Endothelial cell of umbilical vein (primary cell): ENCODE results near the gene TUBB1. TPM values are rescaled to one million over a fixed set of nuclear protein-coding genes. Genes with fewer than 3 reads are reported as not detected.

ENCODE experiments used
- BruUV-seq: library from RNA; stranded (reverse); fragments of 400-500 nt; replicated peaks from 2 replicates; lab custom pipeline; 2021; lab: Mats Ljungman, UMichigan
- CTCF ChIA-PET: fragments of 300-600, 350-600 bp; sonication (Branson Sonifier 250); formaldehyde crosslinking; loops from one replicate; lab custom pipeline; 2021; ENCODE audit warnings: antibody characterized with exemption, inconsistent platforms; lab: Charles Lee
- POLR2A ChIA-PET: fragments of 300-600, 350-600 bp; sonication (Branson Sonifier 250); formaldehyde crosslinking; loops from one replicate; lab custom pipeline; 2021; ENCODE audit warnings: antibody characterized with exemption, inconsistent platforms; lab: Charles Lee
- DNase-seq: peaks from one replicate; pipeline ENCODE4 v3.0.0-alpha.2; 2011; ENCODE audit warnings: low read depth, low spot score
- FAIRE-seq: peaks from 2 replicates; lab custom pipeline; 2011; peaks lifted over from hg19 to GRCh38; lab: Jason Lieb, UNC
- H2AFZ ChIP-seq: 2 replicates; pipeline ENCODE4 v1.6.0; 2012; ENCODE audit warnings: low read depth, low read length, control low read depth, inconsistent platforms
- H3K27ac ChIP-seq: 2 replicates; pipeline ENCODE4 v1.5.1; 2011; ENCODE audit warnings: low read depth, mild to moderate bottlenecking, control low read depth, low read length, moderate library complexity; ENCODE audit not compliant: insufficient read depth
- H3K27me3 ChIP-seq, 2 experiments: 2 replicates each; pipeline versions ENCODE4 v1.6.0 to v1.6.1; 2011; ENCODE audit warnings: low read length in 2 of 2, mixed read lengths in 1 of 2; ENCODE audit not compliant: control insufficient read depth in 2 of 2, insufficient read depth in 2 of 2
- H3K36me3 ChIP-seq, 2 experiments: 2 replicates in 1 of 2; 3 replicates in 1 of 2; pipeline ENCODE4 v1.5.1; 2011; ENCODE audit warnings: low read length in 2 of 2, mild to moderate bottlenecking in 1 of 2, moderate library complexity in 1 of 2; ENCODE audit not compliant: control insufficient read depth in 2 of 2, insufficient read depth in 2 of 2; ENCODE audit errors: extremely low read depth in 1 of 2
- H3K4me1 ChIP-seq: 3 replicates; pipeline ENCODE4 v1.5.1; 2011; ENCODE audit warnings: mild to moderate bottlenecking, low read length; ENCODE audit not compliant: control insufficient read depth, insufficient read depth; ENCODE audit errors: extremely low read depth
- H3K4me2 ChIP-seq: 2 replicates; pipeline ENCODE4 v1.6.1; 2011; ENCODE audit warnings: low read length, control low read depth, mixed read lengths; ENCODE audit not compliant: insufficient read depth
- H3K4me3 ChIP-seq, 3 experiments: fragments of 200-600 bp in 1 of 3; sonication (generic), shearing (Covaris generic) in 1 of 3; replicated peaks in 1 of 3; 2 replicates each; pipeline ENCODE4 v1.5.1; 2011 to 2016; ENCODE audit warnings: control low read depth in 3 of 3, low read length in 3 of 3, mild to moderate bottlenecking in 2 of 3, inconsistent platforms in 1 of 3, low read depth in 1 of 3, moderate library complexity in 1 of 3; ENCODE audit not compliant: insufficient read depth in 1 of 3
- H3K79me2 ChIP-seq: 2 replicates; pipeline ENCODE4 v1.6.0; 2012; ENCODE audit warnings: low read length, inconsistent platforms; ENCODE audit not compliant: control insufficient read depth, insufficient read depth
- H3K9ac ChIP-seq: replicated peaks from 2 replicates; pipeline ENCODE3; 2011; ENCODE audit warnings: low read length, control low read depth; ENCODE audit not compliant: insufficient read depth; ENCODE audit errors: extremely low read depth
- H3K9me1 ChIP-seq: replicated peaks from 3 replicates; pipeline ENCODE4 v1.6.0; 2011; ENCODE audit warnings: mild to moderate bottlenecking, low read length; ENCODE audit not compliant: control insufficient read depth, insufficient read depth; ENCODE audit errors: extremely low read depth
- H3K9me3 ChIP-seq: replicated peaks from 2 replicates; pipeline ENCODE4 v1.5.1; 2012; ENCODE audit warnings: low read length, inconsistent platforms; ENCODE audit not compliant: control insufficient read depth, insufficient read depth
- H4K20me1 ChIP-seq: replicated peaks from 2 replicates; pipeline ENCODE3; 2011; ENCODE audit warnings: mild to moderate bottlenecking, low read length; ENCODE audit not compliant: control insufficient read depth, insufficient read depth; ENCODE audit errors: extremely low read depth
- CTCF ChIP-seq, 2 donors: IDR thresholded peaks; 1 replicate in 1 of 2; 2 replicates in 1 of 2; pipeline ENCODE4 v1.5.1; 2011; ENCODE audit warnings: low read length in 2 of 2, mild to moderate bottlenecking in 2 of 2, moderate library complexity in 2 of 2, control low read depth in 1 of 2, inconsistent platforms in 1 of 2, low read depth in 1 of 2; ENCODE audit not compliant: insufficient read depth in 1 of 2; ENCODE audit errors: extremely low read depth in 1 of 2
- EZH2 ChIP-seq: IDR thresholded peaks from 2 replicates; pipeline ENCODE4 v1.6.1; 2012; ENCODE audit warnings: borderline replicate concordance, low read depth, mild to moderate bottlenecking, moderate library complexity, low read length, inconsistent platforms; ENCODE audit not compliant: severe bottlenecking
- FOS ChIP-seq: IDR thresholded peaks from 2 replicates; pipeline ENCODE4 v1.6.1; 2011; ENCODE audit warnings: mild to moderate bottlenecking, low read length, moderate library complexity, borderline replicate concordance; ENCODE audit not compliant: insufficient read depth
- GATA2 ChIP-seq: IDR thresholded peaks from 2 replicates; pipeline ENCODE4 v1.7.0; 2011; ENCODE audit warnings: low read depth, mild to moderate bottlenecking, moderate library complexity, mixed read lengths, low read length; ENCODE audit not compliant: insufficient read length, insufficient read depth
- JUN ChIP-seq: IDR thresholded peaks from 2 replicates; pipeline ENCODE4 v1.6.1; 2011; ENCODE audit warnings: borderline replicate concordance, low read depth; ENCODE audit not compliant: insufficient read length, insufficient read depth
- MYC ChIP-seq: IDR thresholded peaks from one replicate; pipeline ENCODE4 v1.6.1; 2011; ENCODE audit warnings: mild to moderate bottlenecking, low read depth, low read length
- POLR2A ChIP-seq: IDR thresholded peaks from 2 replicates; pipeline ENCODE4 v1.6.1; 2012; ENCODE audit warnings: low read depth, mild to moderate bottlenecking, control low read depth, low read length
- POLR2AphosphoS5 ChIP-seq: IDR thresholded peaks from 2 replicates; pipeline ENCODE4 v1.6.1; 2012; ENCODE audit warnings: low read depth, mild to moderate bottlenecking, control low read depth, low read length, moderate library complexity; ENCODE audit not compliant: insufficient read depth
- dilution Hi-C: fragments of 300-500 bp; cut with MboI; formaldehyde crosslinking; loops from one replicate; pipeline ENCODE4 v1.15.0; 2019; ENCODE audit warnings: low sequenced_read_pairs; ENCODE audit not compliant: extremely low pct_ligation_motif_present
- intact Hi-C: fragments of 100-400 bp; cut with micrococcal nuclease; formaldehyde crosslinking; loops from one replicate; pipeline ENCODE4 v1.10.0; 2022
- polyA plus RNA-seq, 4 experiments: library from polyadenylated mRNA; depleted of rRNA in 3 of 4; stranded (reverse) in 3 of 4; unstranded in 1 of 4; fragments of >200 nt; gene quantifications; 2 replicates each; pipeline versions ENCODE4 v1.2.1 to v1.2.3, GENCODE V29; 2011 to 2012; ENCODE audit warnings: missing spikeins in 1 of 4
- total RNA-seq: library from RNA; stranded (reverse); gene quantifications from 2 replicates; pipeline ENCODE4 v1.2.3, GENCODE V29; 2021

TUBB1 gene
- total and polyA plus RNA-seq, 2 donors (not counting 3 experiments of a cell fraction or from before 2014, with no cell fraction given) = 0.04 TPM; not detected in 1

- Histone ChIP-seq H3K4me3 (no peak overlapping the region), H3K36me3 (peaks cover 49 to 60% of the 10 kb centered on the region in 2 experiments), H3K4me2 (no peak overlapping the region), H3K9me1 (no peaks in the 10 kb centered on the region), H3K9me3 (no peaks in the 10 kb centered on the region), H3K79me2 (peaks cover 6% of the 10 kb centered on the region), H2AFZ (no peak overlapping the region), H3K9ac (no peak overlapping the region), H3K27me3 (no peaks in the 10 kb centered on the region), H4K20me1 (no peaks in the 10 kb centered on the region), H3K27ac (no peak overlapping the region), H3K4me1 (no peaks in the 10 kb centered on the region)
- dilution Hi-C loops = no loop called here
- POLR2A ChIA-PET = interaction anchor here (0.6 kb wide), 1 partner anchor 10 kb away, joined by 3 read pairs; no protein-coding TSS in a partner anchor
- TF ChIP-seq EZH2 (no peak), GATA2 (no peak), FOS (no peak), POLR2AphosphoS5 (no peak)
- intact Hi-C loops = no loop called here
- FAIRE-seq (no peak), DNase-seq (no peak)
- no TSS peak for BruUV-seq
- CTCF ChIA-PET = interaction anchor here (1.3 kb wide), 1 partner anchor 510 kb away, joined by 4 read pairs; no protein-coding TSS in a partner anchor
These were observed 27.5 kb upstream of the TUBB1 start for GRCh38 chr20:58991715-58992114.

GRCh38 chr20:58992911-58993310 is 26.3 kb upstream of the TUBB1 start:
- ChIA-PET POLR2A (no interaction called here), CTCF (interaction anchor here (0.8 to 1.3 kb wide), 2 partner anchors 123 to 511 kb away, joined by 4 read pairs; no protein-coding TSS in a partner anchor)
- peaks cover 39 to 58% of the 10 kb centered on the region in 2 experiments for H3K36me3 ChIP-seq
- no peak overlapping the region for H2AFZ ChIP-seq
- peaks cover 3% of the 10 kb centered on the region for H3K79me2 ChIP-seq
- intact Hi-C loops = no loop called here
- H3K4me3 ChIP-seq = no peak overlapping the region
- no peaks in the 10 kb centered on the region for H3K9me1 ChIP-seq
- TF ChIP-seq GATA2 (no peak), FOS (no peak), POLR2AphosphoS5 (peak; percentile 37), MYC (no peak), JUN (no peak), EZH2 (no peak), CTCF (IDR thresholded peaks at IDR 0.05; ENCODE audit: extremely low read depth in 1 of 2, insufficient read depth in 1 of 2, low read depth in 1 of 2, low read length in 2 of 2) (no peak), POLR2A (peak; percentile 11)
- H3K27ac ChIP-seq = no peak overlapping the region
- dilution Hi-C loops = no loop called here
- no peaks in the 10 kb centered on the region for H3K27me3 ChIP-seq
- H3K4me2 ChIP-seq = no peak overlapping the region
- no peaks in the 10 kb centered on the region for H3K9me3 ChIP-seq
- H4K20me1 ChIP-seq = no peaks in the 10 kb centered on the region
- FAIRE-seq (no peak), DNase-seq (no peak)
- H3K9ac ChIP-seq = no peak overlapping the region
- no peaks in the 10 kb centered on the region for H3K4me1 ChIP-seq
- no TSS peak for BruUV-seq
